Measurements from ENCODE around the gene ITIH3.

DNA sequence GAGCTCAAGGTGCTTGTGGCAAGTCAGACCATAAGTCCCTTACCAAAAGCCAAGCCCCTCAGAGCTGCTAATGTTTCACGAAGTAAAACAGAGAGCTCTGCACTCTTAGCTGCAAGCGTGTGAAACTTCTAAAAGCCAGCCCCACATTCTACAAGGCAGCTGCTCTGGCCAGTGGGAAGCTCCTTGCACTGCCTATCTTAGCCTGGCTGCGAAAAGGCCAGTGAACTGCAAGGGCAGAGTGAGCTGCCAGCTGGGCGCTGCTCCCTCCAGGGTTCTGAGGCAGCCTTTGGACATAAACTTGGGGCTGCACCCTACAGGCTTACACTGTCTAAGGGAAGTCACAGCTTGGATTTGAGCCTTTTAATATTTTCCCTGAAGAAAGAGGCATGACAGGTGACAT, 42.4 kb downstream of the ITIH3 start:
- TF ChIP-seq, protein P1, sequence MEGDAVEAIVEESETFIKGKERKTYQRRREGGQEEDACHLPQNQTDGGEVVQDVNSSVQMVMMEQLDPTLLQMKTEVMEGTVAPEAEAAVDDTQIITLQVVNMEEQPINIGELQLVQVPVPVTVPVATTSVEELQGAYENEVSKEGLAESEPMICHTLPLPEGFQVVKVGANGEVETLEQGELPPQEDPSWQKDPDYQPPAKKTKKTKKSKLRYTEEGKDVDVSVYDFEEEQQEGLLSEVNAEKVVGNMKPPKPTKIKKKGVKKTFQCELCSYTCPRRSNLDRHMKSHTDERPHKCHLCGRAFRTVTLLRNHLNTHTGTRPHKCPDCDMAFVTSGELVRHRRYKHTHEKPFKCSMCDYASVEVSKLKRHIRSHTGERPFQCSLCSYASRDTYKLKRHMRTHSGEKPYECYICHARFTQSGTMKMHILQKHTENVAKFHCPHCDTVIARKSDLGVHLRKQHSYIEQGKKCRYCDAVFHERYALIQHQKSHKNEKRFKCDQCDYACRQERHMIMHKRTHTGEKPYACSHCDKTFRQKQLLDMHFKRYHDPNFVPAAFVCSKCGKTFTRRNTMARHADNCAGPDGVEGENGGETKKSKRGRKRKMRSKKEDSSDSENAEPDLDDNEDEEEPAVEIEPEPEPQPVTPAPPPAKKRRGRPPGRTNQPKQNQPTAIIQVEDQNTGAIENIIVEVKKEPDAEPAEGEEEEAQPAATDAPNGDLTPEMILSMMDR (IDR thresholded peaks at IDR 0.05), result no peak
- TF ChIP-seq POLR2AphosphoS5 (IDR thresholded peaks at IDR 0.05), result no peak
